ENCODE results near the gene FREM1. TPM values are rescaled to one million over a fixed set of nuclear protein-coding genes. Genes with fewer than 3 reads are reported as not detected.

The FREM1 gene
- total and polyA plus RNA-seq, 2 of the 13 experiments (the other 11 are each of a cell fraction or from before 2014, with no cell fraction given) = 64.3 to 202 TPM

DNA sequence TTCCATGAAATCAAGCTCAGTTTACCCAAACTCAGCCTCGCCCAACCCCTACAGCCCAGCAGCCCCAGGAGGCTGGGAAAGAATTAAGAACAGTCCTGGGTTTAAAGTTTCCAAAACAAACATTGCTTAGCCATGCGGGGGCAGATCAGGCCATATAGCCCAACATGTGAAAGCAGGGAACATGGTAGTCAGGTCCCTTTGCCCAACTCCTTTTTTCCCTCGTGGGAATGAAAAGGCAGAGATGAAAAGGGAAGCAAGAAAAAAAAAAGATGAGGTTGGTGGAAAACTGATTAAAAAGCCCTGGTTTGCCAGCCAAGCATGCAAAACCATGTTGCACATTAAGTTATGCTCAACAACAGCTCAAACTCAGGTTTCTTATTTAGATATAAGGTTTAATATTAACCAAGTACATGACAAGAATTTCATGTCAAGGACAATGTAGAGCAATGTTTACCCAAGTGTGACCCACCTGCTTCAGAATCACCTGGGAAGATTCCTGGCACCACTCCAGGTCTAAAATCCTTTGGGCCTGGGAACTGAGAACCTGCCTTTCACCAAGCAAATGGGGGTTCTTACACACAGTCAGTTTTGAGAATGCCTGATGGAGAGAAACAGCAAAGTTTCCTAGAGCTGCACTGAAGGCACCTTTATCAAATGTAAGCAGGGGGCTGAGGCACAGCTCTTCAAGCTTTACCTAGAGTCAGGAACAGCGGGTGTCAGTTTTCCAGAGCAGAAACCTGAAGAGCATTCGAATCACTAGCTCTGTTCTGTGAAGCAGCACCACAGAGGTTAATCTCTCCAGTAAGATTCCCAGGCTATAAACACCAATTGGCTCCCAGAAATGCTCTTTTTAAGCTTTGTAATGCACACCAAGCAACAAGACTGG lies 1.7 kb downstream of the FREM1 start (continued):
- TF ChIP-seq, protein P1, sequence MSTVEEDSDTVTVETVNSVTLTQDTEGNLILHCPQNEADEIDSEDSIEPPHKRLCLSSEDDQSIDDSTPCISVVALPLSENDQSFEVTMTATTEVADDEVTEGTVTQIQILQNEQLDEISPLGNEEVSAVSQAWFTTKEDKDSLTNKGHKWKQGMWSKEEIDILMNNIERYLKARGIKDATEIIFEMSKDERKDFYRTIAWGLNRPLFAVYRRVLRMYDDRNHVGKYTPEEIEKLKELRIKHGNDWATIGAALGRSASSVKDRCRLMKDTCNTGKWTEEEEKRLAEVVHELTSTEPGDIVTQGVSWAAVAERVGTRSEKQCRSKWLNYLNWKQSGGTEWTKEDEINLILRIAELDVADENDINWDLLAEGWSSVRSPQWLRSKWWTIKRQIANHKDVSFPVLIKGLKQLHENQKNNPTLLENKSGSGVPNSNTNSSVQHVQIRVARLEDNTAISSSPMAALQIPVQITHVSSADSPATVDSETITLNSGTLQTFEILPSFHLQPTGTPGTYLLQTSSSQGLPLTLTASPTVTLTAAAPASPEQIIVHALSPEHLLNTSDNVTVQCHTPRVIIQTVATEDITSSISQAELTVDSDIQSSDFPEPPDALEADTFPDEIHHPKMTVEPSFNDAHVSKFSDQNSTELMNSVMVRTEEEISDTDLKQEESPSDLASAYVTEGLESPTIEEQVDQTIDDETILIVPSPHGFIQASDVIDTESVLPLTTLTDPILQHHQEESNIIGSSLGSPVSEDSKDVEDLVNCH (CRISPR knock-in tag; IDR thresholded peaks at IDR 0.05) = no peak
- no peak for TF ChIP-seq RARG (CRISPR knock-in tag; IDR thresholded peaks at IDR 0.05; ENCODE audit: low read depth)
- peak; percentile 71 for TF ChIP-seq ZNF652 (CRISPR knock-in tag; IDR thresholded peaks at IDR 0.05; ENCODE audit: borderline replicate concordance, low read depth)
- peak; percentile 60; the same call in 1 of the 2 replicates for TF ChIP-seq HDAC1 (CRISPR knock-in tag; IDR thresholded peaks at IDR 0.05)
- peak; percentile 52; the same call in 1 of the 2 replicates for TF ChIP-seq FOXJ3 (CRISPR knock-in tag; IDR thresholded peaks at IDR 0.05; ENCODE audit: borderline replicate concordance)
- TF ChIP-seq HDAC2 (CRISPR knock-in tag; IDR thresholded peaks at IDR 0.05) = peak; percentile 14; the same call in 1 of the 2 replicates
- TF ChIP-seq SIN3B (IDR thresholded peaks at IDR 0.05; ENCODE audit: low read length) = no peak
- peak; percentile 85; the same call in 1 of the 2 replicates for TF ChIP-seq ZNF121 (CRISPR knock-in tag; IDR thresholded peaks at IDR 0.05)
- TF ChIP-seq, protein P2, sequence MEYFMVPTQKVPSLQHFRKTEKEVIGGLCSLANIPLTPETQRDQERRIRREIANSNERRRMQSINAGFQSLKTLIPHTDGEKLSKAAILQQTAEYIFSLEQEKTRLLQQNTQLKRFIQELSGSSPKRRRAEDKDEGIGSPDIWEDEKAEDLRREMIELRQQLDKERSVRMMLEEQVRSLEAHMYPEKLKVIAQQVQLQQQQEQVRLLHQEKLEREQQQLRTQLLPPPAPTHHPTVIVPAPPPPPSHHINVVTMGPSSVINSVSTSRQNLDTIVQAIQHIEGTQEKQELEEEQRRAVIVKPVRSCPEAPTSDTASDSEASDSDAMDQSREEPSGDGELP (IDR thresholded peaks at IDR 0.05; ENCODE audit: borderline replicate concordance, low read depth) = peak; percentile 85; the same call in 1 of the 2 replicates
- TF ChIP-seq RARA (CRISPR knock-in tag; IDR thresholded peaks at IDR 0.05) = peak; percentile 20; the same call in 1 of the 2 replicates
- TF ChIP-seq FOSL2 (CRISPR knock-in tag; IDR thresholded peaks at IDR 0.05) = no peak
- peak; percentile 27; the same call in 1 of the 2 replicates for TF ChIP-seq SALL1 (CRISPR knock-in tag; IDR thresholded peaks at IDR 0.05)
- no peak for TF ChIP-seq MYNN (CRISPR knock-in tag; IDR thresholded peaks at IDR 0.05; ENCODE audit: low read depth)
- no peak for TF ChIP-seq ARID2 (CRISPR knock-in tag; IDR thresholded peaks at IDR 0.05; ENCODE audit: borderline replicate concordance)
- TF ChIP-seq ZNF839 (CRISPR knock-in tag; IDR thresholded peaks at IDR 0.05; ENCODE audit: borderline replicate concordance) = no peak
- TF ChIP-seq, protein P3, sequence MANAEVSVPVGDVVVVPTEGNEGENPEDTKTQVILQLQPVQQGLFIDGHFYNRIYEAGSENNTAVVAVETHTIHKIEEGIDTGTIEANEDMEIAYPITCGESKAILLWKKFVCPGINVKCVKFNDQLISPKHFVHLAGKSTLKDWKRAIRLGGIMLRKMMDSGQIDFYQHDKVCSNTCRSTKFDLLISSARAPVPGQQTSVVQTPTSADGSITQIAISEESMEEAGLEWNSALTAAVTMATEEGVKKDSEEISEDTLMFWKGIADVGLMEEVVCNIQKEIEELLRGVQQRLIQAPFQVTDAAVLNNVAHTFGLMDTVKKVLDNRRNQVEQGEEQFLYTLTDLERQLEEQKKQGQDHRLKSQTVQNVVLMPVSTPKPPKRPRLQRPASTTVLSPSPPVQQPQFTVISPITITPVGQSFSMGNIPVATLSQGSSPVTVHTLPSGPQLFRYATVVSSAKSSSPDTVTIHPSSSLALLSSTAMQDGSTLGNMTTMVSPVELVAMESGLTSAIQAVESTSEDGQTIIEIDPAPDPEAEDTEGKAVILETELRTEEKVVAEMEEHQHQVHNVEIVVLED (CRISPR knock-in tag; IDR thresholded peaks at IDR 0.05; ENCODE audit: borderline replicate concordance) = no peak
- TF ChIP-seq HMG20A (CRISPR knock-in tag; IDR thresholded peaks at IDR 0.05; ENCODE audit: borderline replicate concordance) = peak; percentile 15; the same call in 1 of the 2 replicates
- TF ChIP-seq NR1H2 (CRISPR knock-in tag; IDR thresholded peaks at IDR 0.05; ENCODE audit: borderline replicate concordance, low read depth) = no peak
- no peak for TF ChIP-seq ZNF382 (CRISPR knock-in tag; IDR thresholded peaks at IDR 0.05; ENCODE audit: borderline replicate concordance)
- TF ChIP-seq, protein P4, sequence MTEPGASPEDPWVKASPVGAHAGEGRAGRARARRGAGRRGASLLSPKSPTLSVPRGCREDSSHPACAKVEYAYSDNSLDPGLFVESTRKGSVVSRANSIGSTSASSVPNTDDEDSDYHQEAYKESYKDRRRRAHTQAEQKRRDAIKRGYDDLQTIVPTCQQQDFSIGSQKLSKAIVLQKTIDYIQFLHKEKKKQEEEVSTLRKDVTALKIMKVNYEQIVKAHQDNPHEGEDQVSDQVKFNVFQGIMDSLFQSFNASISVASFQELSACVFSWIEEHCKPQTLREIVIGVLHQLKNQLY (CRISPR knock-in tag; IDR thresholded peaks at IDR 0.05) = no peak
- TF ChIP-seq ZNF501 (CRISPR knock-in tag; IDR thresholded peaks at IDR 0.05) = 0 out of 2 replicates have a peak, but pooled peaks have one; percentile 51
- TF ChIP-seq GABPA (IDR thresholded peaks at IDR 0.05; ENCODE audit: low read depth, low read length) = no peak
- peak; percentile 3; the same call in 1 of the 2 replicates for TF ChIP-seq GABPA (CRISPR knock-in tag; IDR thresholded peaks at IDR 0.05; ENCODE audit: low read depth)
- TF ChIP-seq HNF4A (CRISPR knock-in tag; IDR thresholded peaks at IDR 0.05) = peak; percentile 33; the same call in 1 of the 2 replicates
- no peak for TF ChIP-seq FOXO1 (CRISPR knock-in tag; IDR thresholded peaks at IDR 0.05)
- TF ChIP-seq, protein P5, sequence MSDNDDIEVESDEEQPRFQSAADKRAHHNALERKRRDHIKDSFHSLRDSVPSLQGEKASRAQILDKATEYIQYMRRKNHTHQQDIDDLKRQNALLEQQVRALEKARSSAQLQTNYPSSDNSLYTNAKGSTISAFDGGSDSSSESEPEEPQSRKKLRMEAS (IDR thresholded peaks at IDR 0.05) = no peak
